GM18505 (cell line): ENCODE data around the gene P2RY11.

ENCODE experiments used
- ATAC-seq: cut with Tn5 transposase; IDR thresholded peaks from one replicate; pipeline ENCODE4 v1.9.1; 2021; ENCODE audit not compliant: unreplicated experiment
- POLR2A ChIP-seq: IDR thresholded peaks from 4 replicates; pipeline ENCODE4 v1.6.1; 2011; ENCODE audit warnings: borderline replicate concordance; ENCODE audit not compliant: insufficient read depth, insufficient read length; ENCODE audit errors: extremely low read depth

P2RY11 gene

GRCh38 chr19:10143681-10144080 lies 32.2 kb downstream of the P2RY11 start:
- no peak for TF ChIP-seq POLR2A
- no peak for ATAC-seq

- TF ChIP-seq POLR2A, result no peak
- no peak for ATAC-seq
These were observed 32.9 kb downstream of the P2RY11 start for GRCh38 chr19:10144361-10144760.

GRCh38 chr19:10145031-10145430 lies 33.5 kb downstream of the P2RY11 start:
- TF ChIP-seq POLR2A, result no peak
- no peak for ATAC-seq

- no peak for TF ChIP-seq POLR2A
- ATAC-seq, result no peak
These were observed 34.6 kb downstream of the P2RY11 start for GRCh38 chr19:10146142-10146541.

GRCh38 chr19:10149427-10149826 lies 37.9 kb downstream of the P2RY11 start:
- TF ChIP-seq POLR2A, result no peak
- no peak for ATAC-seq

GRCh38 chr19:10151521-10151920 lies 40.0 kb downstream of the P2RY11 start:
- no peak for TF ChIP-seq POLR2A
- no peak for ATAC-seq

- no peak for TF ChIP-seq POLR2A
- no peak for ATAC-seq
These were observed 40.6 kb downstream of the P2RY11 start for GRCh38 chr19:10152100-10152499.

GRCh38 chr19:10155839-10156238 lies 44.3 kb downstream of the P2RY11 start:
- no peak for TF ChIP-seq POLR2A
- no peak for ATAC-seq

GRCh38 chr19:10158071-10158470 lies 46.6 kb downstream of the P2RY11 start:
- no peak for TF ChIP-seq POLR2A
- no peak for ATAC-seq

- no peak for TF ChIP-seq POLR2A
- ATAC-seq, result no peak
These were observed 47.0 kb downstream of the P2RY11 start for GRCh38 chr19:10158485-10158884.

GRCh38 chr19:10159610-10160009 lies 48.1 kb downstream of the P2RY11 start:
- ATAC-seq, result no peak
- no peak for TF ChIP-seq POLR2A

GRCh38 chr19:10163536-10163935 lies 52.0 kb downstream of the P2RY11 start:
- no peak for TF ChIP-seq POLR2A
- ATAC-seq, result no peak
